AG09319 (cell line): ENCODE data around the gene NOM1.

ENCODE experiments used
- DNase-seq: peaks from one replicate; pipeline ENCODE4 v3.0.0-alpha.2; 2010; ENCODE audit warnings: low read depth; ENCODE audit errors: extremely low read depth
- TF ChIP-seq, protein P1 (sequence below): IDR thresholded peaks from 2 replicates; pipeline ENCODE4 v1.5.1; 2011; ENCODE audit warnings: low read depth, mild to moderate bottlenecking, inconsistent platforms, low read length, moderate library complexity

The NOM1 gene

DNA sequence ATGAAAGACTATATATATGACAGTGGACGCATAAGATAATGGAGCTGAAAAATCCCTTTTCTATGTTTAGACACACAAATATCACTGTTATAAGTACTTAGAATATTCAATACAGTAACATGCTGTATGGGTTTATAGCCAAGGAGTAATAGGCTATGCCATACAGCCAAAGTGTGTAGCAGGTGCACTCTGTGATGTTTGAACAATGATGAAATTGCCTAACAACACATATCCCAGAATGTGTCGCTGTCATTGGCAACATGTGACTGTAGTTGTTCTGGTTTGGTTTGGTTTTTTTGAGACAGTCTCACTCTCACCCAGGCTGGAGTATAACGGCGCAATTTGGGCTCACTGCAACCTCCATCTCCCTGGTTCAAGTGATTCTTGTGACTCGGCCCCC, 26.1 kb downstream of the NOM1 start:
- DNase-seq = no peak
- TF ChIP-seq, protein P1, sequence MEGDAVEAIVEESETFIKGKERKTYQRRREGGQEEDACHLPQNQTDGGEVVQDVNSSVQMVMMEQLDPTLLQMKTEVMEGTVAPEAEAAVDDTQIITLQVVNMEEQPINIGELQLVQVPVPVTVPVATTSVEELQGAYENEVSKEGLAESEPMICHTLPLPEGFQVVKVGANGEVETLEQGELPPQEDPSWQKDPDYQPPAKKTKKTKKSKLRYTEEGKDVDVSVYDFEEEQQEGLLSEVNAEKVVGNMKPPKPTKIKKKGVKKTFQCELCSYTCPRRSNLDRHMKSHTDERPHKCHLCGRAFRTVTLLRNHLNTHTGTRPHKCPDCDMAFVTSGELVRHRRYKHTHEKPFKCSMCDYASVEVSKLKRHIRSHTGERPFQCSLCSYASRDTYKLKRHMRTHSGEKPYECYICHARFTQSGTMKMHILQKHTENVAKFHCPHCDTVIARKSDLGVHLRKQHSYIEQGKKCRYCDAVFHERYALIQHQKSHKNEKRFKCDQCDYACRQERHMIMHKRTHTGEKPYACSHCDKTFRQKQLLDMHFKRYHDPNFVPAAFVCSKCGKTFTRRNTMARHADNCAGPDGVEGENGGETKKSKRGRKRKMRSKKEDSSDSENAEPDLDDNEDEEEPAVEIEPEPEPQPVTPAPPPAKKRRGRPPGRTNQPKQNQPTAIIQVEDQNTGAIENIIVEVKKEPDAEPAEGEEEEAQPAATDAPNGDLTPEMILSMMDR = no peak

DNA sequence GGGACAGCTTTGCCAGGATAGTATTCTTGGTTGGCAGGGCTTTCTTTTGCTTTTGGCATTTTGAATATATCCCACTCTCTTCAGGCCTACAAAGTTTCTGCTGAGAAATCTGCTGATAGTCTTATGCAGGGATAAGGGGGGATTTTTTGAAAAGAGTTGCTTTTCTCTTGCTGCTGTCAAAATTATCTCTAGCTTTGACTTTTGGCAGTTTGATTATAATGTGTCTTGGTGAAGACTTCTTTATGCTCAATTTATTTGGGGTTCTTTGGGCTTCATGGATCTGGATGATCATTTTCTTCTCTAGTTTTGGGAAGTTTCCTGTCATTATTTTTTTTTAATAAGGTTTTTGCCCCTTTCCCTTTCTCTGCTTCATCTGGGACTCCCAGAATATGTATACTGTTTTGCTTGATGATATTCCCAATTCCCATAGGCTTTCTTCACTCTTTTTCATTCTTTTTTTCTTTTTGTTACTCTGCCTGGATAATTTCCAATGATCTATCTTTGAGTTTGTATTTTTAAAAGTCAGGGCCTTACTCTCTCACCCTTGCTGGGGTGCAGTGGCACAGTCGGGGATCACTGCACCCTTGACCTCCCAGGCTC, 29.6 kb downstream of the NOM1 start:
- TF ChIP-seq, protein P1 = no peak
- DNase-seq = no peak

DNA sequence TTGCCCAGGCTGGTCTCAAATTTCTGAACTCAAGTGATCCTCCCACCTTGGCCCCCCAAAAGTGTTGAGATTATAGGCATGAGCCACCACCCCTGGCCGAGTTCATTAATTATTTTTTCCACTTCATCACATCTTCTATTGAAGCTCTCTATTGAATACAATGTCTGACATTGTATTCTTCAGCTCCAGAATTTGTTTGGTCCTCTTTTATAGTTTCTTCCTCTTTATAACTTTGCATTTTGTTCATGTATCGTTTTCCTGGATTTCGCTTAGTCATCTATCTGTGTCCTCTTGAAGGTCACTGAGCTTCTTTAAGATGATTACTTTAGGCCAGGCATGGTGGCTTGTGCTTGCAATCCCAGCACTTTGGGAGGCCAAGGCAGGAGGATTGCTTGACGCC, 30.2 kb downstream of the NOM1 start:
- DNase-seq = no peak
- TF ChIP-seq, protein P1 = no peak

DNA sequence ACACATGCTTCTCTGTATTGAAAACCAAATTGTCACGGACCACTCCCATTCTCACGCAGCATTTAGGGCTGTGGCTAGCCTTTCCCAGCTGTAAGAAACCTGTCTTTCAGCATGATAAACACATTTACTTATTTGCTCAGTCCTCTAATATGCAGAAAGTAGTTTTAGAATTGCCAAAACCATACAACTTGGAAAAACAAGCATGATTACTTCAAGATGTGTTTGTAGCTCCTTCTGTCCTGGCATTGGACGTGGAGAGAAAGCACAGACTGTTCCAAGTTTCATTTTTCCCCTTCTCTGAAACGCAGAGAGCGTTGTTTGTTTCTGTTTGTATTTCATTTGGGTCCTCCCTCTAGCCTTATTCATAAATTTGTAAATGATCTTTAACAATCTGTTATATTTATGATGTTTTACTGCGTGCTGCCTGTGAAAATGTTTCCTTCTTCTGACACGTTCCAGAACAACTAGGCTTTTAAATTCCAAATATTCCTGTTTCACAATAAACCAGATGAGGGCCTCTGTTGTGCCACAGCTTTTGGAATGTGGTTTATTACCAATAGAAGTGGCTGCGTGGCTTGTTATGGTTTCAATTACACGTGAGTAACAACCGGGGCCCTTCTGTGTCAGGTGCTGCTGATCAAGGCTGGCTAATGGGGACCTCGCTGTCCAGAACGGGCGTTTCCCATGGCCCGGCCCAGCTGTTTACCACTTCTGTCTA, 34.8 kb downstream of the NOM1 start:
- TF ChIP-seq, protein P1 = no peak
- DNase-seq = peak; percentile 74

DNA sequence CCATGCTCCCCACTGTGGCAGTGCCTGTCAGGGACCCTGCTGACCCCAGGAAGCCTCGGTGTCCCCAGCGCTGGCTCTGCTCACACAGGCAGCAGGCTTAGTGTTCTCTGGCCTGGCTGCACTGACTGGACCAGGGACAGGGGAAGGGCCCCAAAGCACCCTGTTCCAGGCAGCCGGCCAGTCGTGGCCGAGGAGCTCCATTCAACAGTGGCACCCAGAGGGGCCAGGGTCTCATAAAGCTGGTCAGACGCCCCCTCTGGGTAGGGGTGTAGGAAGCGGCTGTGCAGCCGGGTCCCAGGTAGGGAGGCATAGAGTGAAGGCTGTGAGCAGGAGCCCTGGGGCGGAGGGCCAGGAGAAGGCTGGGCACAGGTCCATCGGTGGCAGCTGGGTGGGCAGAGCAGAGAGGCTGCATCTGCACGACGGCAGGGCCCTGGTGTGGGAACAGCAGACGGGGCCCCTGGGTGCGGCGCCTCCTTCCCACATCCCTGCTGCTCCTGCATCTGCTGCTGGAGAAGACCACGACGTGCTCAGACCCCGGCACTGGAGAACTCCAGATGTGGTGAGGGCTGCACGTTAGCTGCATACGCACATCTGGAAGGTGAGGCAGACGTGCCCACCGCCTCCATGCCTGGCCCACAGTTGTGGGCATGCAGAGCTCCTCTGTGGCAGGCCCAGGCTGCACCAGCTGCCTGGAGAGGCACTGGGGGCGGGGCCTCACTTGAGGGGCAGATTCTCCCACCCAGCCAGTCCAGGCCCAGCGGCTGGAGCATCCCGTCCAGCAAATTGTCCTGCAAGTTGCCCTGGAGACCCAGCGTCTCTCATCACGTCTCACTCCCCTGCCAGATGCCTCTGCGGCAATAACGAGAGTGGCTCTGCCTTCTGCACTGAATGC, 35.8 kb downstream of the NOM1 start:
- TF ChIP-seq, protein P1 = no peak
- no peak for DNase-seq

DNA sequence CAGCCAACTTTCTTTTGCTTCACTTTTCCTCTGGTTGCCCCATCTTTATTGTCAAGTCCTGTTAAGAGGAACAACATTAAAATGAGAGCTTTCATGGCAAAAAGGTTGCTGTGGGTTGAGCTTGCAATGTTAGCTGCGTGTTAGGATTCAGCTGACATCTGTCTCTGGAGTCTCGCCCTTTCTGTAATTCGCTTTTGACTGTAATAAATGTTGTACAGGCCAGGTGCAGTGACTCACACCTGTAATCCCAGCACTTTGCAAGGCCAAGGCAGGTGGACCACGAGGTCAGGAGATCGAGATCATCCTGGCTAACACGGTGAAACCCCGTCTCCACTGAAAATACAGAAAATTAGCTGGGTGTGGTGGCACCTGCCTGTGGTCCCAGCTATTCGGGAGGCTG, 36.9 kb downstream of the NOM1 start:
- TF ChIP-seq, protein P1 = no peak
- DNase-seq = no peak
